HS-27A (cell line): ENCODE results near the gene CPNE2.
"Not testable (repeated sequence)": the region's sequence is repeated elsewhere in the genome, so short reads cannot be mapped to it uniquely, and the experiment has no call there.

Experiments
- DNase-seq: peaks from one replicate; pipeline ENCODE4 v3.0.0-alpha.2; 2012; ENCODE audit warnings: low read depth, missing footprints

Gene CPNE2

DNA sequence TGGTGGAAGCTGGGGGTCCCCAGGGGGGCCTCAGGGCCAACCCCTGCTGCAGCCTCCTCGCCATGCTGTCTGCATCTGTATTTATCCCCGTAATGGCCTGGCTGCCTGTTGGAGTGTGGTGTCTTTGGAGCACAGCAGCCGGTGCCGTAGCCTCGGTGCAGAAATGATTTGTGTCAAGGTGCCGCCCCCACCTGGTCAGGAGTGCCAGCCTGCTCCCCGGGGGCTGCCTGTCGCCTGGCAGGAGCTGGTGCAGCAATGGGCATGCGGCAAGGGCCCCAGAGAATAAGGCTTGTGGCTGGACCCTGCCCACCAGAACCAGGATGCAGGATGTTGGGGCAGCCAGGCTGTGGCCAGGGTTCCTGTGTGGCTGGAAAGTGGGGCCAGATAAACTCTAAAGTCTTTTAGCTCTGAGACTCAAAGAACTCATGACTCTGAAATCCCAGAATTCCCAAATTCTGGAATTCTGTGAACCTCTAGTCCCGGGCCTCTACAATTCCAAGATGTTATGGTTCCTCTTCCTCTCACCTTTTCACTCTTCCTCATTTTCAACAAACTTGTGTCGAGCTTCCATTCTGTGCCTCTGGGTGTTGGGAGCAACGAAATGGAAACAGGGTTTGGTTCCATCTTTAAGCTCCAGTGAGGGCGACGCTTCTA, 5.9 kb downstream of the CPNE2 start:
- no peak for DNase-seq

GRCh38 chr16:57099965-57100364, 7.6 kb downstream of the CPNE2 start:
- DNase-seq: peak; percentile 33

DNA sequence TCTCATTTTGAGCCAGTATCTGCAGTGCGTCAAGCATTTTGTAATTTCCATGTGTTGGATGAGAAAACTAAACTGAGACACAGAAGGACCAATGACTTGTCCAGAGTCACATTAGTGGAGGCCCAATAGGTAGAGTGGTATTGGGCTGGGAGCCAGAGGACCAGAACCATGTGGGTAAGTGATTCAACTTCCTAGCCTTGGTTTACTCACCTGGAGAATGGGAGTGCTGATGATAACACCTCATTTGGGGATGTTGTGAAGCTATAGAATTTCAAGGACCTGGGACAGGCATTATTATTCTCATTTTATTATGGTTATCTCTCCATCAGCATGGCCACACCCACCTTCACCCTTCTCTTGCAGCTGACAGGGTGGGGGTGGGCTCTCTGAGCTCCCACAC, 8.1 kb downstream of the CPNE2 start:
- no peak for DNase-seq

DNA sequence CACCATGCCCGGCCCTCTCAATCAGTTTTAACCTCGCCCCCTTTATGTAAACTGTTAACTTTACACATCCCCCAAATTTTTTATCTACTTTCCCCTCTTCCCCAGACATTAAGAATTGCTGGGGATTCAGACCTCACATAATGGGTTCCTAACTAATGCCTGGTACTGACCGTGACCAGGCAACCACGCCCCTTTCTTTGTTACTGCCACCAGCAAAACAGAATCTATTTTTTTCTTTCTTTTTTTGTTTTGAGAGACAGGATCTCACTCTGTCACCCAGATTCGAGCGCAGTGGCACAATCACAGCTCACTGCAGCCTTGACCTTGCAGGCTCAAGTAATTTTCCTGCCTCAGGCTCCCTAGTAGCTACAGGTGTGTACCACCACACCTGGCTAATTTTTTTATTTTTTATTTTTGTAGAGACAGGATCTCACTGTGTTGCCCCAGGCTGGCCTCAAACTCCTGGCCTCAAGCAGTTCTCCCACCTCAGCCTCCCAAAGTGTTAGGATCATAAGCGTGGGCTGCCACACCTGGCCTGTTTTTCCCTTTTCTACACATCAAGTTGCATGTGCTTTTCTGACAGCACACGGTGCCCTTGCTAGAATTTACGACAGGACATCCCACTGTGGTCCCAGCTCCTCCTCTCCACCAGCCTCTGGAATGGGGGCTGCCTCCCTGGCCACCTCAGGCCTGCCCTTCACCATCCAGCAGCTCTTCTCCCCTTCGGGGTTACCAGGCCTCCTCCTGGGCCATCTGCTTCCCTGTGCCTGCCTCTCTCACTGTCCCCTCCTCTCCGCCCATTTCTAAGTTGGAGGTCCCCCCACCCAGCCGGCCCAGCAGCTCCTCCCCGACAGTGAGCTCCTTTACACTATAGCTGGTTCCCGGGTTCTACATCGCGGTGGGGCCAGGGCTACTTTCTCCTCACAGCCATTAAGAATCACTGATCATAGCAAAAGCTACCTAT, 10.8 kb downstream of the CPNE2 start:
- DNase-seq: no peak

DNA sequence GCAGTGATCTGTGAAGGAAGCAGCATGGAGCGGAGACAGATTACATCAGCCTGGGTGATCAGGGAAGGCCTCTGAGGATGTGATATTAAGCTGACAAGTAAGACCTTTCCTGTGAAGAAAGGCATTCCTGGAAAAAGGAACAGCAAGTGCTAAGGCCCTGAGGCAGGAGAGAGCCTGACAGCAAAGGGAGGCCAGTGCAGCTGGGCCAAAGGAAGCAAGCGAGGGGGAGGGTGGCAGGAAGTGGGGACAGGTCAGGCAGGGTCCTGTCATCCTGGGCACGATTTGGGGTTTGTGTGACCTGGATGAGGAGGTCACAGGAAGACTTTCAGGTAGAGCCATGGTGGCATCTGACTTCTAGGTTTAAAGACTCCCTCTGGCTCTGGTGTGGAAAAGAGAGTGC, 12.3 kb downstream of the CPNE2 start:
- DNase-seq: no peak

DNA sequence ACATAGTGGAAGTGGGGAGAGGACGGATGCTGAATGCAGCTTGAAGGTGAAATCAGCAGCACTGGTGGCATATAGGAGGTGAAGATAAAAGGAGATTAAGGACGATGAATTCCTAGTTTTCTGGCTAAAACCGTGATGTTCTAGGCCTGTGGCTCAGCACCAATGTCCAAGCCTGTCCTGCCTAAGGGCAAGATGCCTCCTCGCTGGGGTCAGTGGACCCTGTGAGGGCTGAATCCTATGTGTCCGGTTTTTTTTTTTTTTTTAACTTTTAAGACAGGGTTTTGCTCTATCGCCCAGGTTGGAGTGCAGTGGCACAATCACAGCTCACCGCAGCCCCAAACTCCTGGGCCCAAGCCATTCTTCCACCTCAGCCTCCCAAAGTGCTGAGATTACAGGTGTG, 12.8 kb downstream of the CPNE2 start:
- DNase-seq: no peak

DNA sequence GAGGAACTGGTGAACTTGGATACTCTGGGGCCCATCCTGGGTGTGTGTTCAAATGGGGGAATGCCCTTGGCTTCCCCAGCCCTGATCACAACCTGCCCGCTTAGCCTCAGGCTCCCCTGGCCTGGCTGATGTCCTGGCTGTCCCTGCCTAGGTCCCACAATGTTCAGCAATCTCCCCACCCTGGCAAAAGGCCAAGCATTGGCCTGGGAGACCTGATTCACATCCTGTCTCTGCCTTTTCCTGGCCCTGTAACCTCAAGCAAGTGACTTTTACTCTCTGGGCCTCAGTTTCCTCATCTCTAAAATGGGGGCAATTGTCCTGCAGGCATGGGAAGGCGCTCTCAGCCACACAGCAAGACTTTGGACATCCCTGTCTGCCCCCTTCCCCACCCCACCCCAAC, 14.4 kb downstream of the CPNE2 start:
- DNase-seq: no peak

DNA sequence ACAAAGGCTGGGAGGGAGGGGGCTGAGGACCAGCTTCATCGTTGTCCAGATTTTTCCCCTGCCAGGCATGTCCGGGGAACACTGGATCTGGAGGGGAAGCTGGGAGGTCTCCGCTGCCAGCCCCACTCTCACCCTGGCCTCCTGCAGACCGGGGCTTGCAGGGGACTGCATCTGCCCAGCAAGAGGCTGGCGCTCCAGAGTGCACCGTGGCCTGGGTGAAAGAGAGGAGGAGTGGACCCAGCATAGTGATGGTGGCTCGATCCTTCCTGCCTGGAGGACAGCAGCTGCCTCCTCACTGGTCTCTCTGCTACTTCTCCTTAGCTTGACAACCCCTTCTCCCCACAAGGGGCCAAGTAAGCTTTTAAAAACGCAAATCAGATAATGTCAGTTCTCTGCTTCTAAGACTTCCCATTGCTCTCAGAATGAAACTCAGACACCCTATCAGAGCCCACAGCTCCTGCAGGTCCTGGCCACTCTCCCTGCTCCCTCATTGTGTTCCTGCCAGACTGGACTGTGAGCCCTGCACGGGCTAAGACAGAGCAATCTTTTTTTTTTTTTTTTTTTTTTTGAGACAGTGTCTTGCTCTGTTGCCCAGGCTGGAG, 15.0 kb downstream of the CPNE2 start:
- no peak for DNase-seq

DNA sequence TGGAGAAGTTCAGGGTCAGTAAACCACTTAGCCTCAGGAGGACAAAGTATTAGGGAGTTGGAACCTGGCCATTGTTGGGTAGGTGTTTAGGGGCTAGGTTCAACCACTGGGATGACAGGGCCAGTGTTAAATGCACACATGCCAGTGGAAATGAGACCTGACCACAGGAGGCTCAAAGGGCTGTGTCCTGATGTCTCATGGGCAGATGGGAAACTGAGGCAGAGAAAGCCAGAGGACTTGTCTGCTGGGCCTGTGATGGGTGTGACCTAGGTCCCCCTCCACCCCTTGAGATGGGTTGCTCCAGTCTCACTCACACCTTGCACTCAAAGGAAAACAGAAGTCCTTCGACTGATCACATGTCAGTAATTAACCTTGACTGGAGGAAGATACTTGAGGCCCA, 16.0 kb downstream of the CPNE2 start:
- DNase-seq: no peak

- not testable (repeated sequence) for DNase-seq
Measured at GRCh38 chr16:57109259-57110105, 17.1 kb downstream of the CPNE2 start.

DNA sequence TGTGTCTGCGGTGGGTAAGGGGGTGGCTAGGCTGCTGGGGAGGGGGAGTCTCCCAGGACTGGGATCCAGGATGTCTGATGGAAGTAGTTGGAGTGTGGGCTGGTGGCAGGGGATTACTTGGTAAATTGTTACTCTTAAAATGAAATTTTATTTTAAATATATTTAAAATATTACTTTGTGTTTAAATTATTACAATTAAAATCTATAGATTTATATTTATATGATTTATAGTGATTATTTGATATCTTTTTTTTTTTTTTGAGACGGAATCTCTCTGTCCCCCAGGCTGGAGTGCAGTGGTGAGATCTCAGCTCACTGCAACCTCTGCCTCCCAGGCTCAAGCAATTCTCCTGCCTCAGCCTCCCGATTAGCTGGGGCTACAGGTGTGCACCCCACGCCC, 18.6 kb downstream of the CPNE2 start:
- no peak for DNase-seq

DNA sequence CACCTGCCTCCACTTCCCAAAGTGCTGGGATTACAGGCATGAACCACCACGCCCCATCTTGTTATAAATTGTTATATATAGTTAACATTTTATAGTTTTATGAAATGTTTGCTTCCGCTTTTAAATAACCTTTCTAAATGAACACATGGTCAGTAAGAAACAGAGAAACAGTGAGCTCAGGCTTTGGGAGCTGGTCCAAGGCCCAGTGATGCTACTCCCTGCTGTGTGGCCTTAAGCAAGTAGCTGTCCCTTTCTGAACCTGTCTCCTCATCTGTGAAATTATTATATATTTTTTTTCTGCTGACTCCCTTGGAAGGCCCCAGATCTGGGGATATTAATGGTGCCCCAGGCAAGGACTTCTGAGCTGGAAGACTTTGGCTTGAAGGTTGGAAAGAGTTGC, 19.0 kb downstream of the CPNE2 start:
- DNase-seq: no peak

DNA sequence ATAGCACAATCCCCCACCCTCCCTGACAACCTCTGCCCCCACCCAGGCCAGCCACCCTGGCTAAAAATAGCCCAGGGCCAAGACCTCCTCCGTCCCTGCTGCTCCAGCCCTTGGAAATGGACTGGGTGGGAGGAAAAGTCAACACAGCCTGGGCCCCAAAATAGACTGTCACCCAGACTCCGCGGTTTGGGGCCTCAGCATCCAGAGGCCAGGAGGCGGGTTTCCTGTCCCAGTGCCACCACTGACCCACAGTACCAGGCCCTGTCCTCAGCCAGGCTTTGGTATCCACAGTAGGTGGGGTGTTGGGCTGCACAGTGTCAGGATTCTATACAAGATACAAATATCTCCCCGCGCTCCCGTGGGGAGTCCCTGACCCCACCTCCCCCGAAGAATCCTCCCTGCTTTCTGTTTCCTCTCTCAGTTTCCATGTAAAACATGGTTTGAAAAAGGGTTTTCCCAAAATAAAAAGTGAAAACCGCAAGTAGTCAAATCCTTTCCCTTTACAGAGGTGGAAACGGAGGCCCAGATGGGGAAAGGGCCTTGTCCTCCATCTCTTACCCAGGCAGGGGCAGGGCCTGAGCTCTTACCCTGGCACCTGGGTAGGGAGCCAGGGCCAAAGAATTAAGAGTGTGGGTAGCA, 20.1 kb downstream of the CPNE2 start:
- DNase-seq: no peak

DNA sequence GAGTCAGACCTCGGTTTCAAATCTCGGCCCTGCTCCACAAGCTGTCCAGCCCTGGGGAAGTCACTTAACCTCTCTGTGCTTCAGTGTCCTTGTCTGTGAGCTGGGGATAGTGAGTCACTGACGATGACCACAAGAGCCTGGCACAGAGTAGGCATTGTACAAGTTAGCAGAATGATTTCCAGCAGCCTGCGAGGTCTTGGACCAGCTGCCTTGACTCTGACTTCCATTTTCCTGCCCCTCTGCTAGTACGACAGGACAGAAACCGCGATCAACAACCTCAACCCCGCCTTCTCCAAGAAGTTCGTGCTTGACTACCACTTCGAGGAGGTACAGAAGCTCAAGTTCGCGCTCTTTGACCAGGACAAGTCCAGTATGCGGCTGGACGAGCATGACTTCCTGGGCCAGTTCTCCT, 20.7 kb downstream of the CPNE2 start:
- no peak for DNase-seq

DNA sequence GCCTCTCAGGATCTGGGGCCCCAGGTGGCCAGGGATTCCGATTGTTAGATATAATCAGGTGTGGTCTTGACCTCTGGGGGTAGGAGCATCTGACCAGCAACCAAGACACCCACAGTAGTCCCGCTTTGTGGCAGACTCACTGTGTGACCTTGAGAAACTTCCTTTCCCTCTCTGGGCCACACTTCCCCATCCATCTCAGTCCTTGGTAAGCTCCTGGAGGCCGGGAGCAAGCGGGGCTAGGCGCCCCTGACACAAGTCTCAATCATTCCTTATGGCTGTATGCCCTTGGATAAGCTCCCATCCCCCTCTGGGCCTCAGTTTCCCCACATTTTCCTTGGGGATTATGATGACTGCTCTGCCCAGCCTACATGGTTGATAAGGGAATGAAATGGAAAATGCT, 21.3 kb downstream of the CPNE2 start:
- DNase-seq: no peak

DNA sequence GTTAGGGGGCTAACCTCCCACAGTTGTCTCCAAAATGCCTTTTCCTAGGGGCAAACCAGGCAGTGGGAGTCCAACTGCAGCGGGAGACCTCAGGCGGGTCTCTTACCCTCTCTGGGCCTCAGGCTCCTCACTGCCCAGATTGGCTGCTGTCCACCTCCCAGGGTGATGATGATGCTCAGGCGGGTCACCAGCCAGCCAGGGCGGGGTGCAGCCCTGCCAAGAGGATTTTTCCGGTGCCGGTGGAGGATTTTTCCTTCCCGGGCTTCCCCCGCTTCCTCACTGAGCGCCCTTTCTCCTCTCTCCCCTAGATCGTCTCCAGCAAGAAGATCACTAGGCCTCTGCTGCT, 22.8 kb downstream of the CPNE2 start:
- DNase-seq: no peak

- DNase-seq: no peak
Measured at GRCh38 chr16:57115514-57116182, 23.3 kb downstream of the CPNE2 start.

DNA sequence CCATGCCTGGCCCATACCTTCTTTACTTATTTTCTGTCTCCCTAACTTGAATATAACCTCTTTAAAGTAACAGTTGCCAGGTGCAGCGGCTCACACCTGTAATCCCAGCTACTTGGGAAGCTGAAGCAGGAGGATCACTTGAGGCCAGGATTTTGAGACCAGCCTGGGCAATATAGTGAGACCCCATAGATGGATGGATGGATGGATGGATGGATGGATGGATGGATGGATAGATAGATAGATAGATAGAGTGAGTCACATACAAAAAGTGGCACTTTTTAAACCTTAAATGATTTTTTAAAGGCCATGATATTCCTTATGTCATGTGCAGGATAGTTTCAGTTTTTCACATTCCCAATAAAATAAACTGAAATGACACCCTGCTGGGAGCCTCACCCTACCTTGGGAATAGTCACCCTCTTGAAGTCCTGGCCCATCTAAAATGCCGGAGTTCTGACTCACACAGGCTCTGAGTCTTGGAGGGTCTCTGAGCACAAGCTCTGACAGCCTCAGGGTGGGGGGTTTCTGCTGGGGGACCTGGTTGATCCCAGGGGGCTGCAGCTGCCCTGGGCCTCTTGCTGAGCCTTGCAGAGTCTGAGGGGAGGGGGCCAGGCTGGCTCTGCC, 26.2 kb downstream of the CPNE2 start:
- DNase-seq: no peak

DNA sequence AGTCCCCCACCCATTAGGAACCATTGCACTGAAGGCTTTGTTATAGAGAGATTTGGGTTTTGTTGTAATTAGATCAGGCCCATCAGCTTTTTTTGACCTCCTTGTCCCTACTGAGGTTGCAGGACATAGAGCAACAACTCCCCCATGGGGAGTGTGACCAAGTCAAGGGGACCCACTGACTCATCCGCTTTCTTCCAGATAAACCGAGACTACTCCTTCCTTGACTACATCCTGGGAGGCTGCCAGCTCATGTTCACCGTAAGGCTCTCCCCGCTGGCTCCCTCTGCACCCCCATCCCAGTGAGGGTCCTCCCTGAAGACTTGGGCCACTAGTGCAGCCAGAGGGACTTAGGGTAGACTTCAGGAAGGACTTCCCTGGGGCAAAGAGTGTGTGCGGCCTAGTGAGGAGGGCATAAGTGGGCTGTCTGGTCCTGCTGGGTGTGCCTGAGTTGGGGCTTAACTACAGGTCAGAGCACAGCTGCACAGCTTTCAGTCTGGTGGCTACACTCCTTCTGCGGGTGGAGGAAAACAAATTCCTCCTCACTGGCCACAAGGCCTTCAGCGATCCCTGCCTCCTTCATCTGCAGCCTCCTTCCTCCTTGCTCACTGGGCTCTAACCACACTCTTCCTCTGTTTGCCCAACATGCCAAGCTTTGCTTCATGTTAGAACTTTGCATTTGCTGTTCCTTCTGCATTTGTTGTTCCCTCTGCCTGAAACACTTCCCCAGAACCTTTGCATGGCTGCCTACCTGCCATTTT, 31.0 kb downstream of the CPNE2 start:
- no peak for DNase-seq
